Measurements from ENCODE around the gene IP6K3.

Gene IP6K3

DNA sequence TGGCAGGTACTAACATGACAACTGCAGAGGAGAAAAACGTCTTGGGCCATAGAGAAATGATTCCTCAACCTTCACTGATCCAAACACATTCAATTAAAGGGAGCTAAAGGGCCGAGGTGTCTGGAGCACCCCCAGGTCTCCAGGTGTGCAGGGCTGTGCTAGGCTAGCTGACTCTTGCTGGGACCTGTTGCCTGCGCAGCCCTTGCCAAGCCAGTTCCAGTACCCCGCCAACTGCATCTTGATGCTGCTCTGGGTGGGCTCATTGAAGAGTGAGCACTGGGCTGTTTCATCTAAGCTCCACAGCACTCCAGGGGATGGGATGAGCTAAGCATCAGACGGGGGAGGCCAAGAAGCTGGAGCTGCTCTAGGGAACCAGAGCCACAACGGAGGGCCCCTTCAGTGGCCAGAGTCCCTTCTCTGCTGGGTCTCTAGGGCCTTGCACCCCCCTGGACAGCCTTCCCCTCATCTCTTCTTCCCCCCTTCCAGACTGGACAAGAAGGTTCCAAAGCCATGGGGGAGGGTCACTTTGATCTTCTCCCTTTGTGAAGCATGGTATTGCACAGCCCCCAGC lies 26.3 kb upstream of the IP6K3 start:
- ChIA-PET POLR2A (no interaction called here), CTCF (interaction anchor here (0.7 to 10.1 kb wide), 10 partner anchors 8 to 382 kb away, joined by 3 to 82 read pairs (median 14); partner anchors contain the start of gene LEMD2)
- DNase-seq (ENCODE audit: extremely low spot score): no peak
- TF ChIP-seq, protein P1, sequence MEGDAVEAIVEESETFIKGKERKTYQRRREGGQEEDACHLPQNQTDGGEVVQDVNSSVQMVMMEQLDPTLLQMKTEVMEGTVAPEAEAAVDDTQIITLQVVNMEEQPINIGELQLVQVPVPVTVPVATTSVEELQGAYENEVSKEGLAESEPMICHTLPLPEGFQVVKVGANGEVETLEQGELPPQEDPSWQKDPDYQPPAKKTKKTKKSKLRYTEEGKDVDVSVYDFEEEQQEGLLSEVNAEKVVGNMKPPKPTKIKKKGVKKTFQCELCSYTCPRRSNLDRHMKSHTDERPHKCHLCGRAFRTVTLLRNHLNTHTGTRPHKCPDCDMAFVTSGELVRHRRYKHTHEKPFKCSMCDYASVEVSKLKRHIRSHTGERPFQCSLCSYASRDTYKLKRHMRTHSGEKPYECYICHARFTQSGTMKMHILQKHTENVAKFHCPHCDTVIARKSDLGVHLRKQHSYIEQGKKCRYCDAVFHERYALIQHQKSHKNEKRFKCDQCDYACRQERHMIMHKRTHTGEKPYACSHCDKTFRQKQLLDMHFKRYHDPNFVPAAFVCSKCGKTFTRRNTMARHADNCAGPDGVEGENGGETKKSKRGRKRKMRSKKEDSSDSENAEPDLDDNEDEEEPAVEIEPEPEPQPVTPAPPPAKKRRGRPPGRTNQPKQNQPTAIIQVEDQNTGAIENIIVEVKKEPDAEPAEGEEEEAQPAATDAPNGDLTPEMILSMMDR (IDR thresholded peaks at IDR 0.05; ENCODE audit: control extremely low read depth, extremely low read depth, low read depth, missing control alignments): no peak

DNA sequence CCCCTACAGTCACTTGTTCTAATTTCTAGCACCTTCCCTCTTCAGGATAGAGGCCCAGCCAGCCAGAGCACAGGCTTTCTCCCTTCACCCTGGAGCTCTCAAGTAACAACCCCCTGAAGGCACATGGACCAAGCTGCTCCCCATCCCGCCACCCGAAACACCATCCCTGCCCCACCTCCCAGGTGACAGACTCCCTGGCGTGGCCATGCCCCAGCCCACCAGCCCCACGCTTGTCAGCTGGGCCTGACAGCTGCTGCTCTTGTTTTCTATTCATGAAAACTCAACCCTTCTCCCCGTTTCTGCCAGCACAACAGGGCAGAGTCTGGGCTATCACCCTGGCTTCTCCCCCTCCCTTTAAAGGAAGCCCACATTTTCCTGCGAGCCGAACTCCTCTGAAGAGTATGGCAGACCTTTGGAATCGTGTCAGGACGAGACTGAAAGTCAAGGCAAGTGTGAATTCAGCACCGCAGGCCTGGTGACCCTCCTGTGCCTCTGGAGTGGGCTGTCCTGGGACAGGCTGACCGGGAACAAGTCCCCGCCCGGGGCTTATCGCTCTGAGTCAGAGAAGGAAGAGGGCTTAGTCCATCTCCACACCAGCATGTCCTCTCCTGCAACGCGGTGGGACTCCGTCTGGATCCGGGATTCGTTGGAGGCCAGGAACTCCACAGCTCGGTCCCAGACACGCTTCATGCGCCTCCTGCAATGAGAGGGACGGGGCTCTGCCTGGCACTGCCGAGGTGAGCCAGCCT lies 25.6 kb upstream of the IP6K3 start:
- ChIA-PET CTCF (interaction anchor here (0.7 to 10.1 kb wide), 32 partner anchors 9 to 418 kb away, joined by 3 to 82 read pairs (median 4); partner anchors contain the start of genes BAK1, GRM4, LEMD2 and UQCC2), POLR2A (no interaction called here)
- TF ChIP-seq, protein P1 (IDR thresholded peaks at IDR 0.05; ENCODE audit: control extremely low read depth, extremely low read depth, low read depth, missing control alignments): no peak
- no peak for DNase-seq (ENCODE audit: extremely low spot score)

DNA sequence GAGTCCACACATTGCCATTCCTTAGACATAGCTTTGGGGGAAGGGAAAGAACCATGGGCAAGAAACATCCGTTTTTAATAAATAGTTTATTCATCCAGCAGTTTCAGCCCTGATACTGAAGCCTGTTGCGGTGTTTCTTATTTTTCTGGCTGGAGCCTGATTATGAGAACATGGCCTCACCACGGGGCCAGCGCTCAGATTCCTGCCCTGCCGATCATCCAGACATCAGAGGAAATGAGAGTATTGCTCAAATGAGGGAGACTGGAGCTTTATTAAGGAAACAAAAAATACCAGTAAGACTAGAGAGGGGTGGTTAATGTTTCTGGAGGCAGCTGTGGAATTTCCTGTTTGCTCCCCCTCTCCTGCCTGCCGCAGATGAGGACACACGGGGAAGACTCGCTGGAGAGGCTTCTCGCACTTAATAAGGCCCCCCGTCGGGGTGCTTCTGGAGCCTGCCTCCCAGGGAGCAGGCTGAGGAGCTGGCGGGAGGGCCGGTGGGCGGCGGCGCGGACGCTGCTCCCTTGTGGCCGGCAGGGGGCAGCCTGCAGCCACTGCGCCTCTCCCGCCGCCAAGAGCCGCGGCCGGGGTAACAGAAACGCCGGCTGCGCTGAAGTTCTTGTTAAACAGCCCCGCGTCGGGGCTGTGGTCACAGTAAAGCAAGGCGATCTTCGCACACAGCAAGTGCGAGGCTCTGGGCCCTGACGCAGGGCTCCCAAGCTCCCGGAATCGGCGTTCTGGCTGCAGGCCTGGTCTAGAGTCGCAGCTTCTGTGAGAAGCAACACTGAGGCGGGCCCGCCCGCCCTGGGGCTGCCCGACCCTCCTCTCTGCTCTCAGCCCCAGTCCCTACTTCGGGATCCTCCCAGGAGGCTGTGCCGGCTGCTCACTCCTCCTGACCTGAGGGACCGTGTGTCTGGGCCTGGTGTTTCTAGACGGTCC lies 24.7 kb upstream of the IP6K3 start:
- peak; percentile 86 for DNase-seq (ENCODE audit: extremely low spot score)
- CTCF ChIA-PET: interaction anchor here (0.6 to 10.1 kb wide), 44 partner anchors 10 to 419 kb away, joined by 3 to 82 read pairs (median 3); partner anchors contain the start of genes BAK1, GRM4, LEMD2 and UQCC2
- POLR2A ChIA-PET: no interaction called here
- TF ChIP-seq, protein P1 (IDR thresholded peaks at IDR 0.05; ENCODE audit: control extremely low read depth, extremely low read depth, low read depth, missing control alignments): peak; percentile 91

DNA sequence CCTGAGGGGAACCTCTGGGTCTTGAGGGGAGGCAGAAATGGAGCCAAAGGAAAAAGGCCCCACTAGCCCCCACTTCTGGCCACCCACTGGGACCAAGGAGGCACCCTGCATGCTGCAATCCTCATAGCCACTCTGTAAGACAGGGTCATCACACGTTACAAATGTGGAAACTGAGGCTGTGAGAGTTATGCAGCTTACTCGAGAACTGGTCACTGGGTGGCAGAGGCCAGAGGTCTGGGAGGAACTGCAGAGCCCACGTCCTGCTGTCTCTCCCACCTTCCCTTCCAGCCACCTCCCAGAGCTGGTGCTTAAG lies 24.1 kb upstream of the IP6K3 start:
- TF ChIP-seq, protein P1 (IDR thresholded peaks at IDR 0.05; ENCODE audit: control extremely low read depth, extremely low read depth, low read depth, missing control alignments): no peak
- CTCF ChIA-PET: interaction anchor here (0.6 to 10.1 kb wide), 39 partner anchors 9 to 420 kb away, joined by 3 to 82 read pairs (median 4); partner anchors contain the start of genes BAK1, LEMD2 and UQCC2
- POLR2A ChIA-PET: no interaction called here
- DNase-seq (ENCODE audit: extremely low spot score): no peak

DNA sequence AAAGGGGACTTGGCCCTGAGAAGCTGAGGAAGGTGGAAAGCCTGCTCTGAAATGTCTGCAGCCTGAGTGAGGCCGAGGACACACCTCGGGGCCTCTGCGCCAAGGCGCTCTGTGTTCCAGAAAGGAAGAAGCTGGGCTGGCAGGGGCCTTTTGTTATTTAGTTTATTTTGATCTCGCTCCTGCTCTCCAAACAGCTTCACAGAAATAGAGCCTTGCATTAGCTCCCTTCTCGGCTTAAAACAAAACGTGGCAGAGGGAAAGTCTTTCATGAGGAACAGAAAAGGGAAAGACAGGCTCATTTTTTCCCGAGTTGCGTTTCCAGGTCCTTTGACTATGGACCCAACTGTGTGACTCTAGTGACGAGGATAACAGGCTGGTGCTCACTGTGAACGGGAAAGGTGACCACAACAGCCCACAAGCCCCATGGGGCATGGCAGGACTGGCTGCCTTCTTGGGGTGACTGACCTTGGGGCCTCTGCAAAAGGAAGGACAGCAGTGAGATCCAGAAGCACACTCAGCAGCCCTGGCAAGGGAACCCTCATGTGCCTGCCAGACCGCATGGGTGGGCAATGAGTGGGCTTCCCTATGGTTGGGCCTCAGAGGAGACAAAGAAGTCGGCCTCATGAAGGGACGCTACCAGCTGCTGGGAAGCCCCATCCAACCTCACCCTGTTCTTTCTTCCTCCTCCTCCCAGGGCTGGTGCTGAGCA lies 23.6 kb upstream of the IP6K3 start:
- no peak for DNase-seq (ENCODE audit: extremely low spot score)
- ChIA-PET POLR2A (no interaction called here), CTCF (interaction anchor here (0.8 to 10.1 kb wide), 24 partner anchors 9 to 388 kb away, joined by 3 to 82 read pairs (median 4); partner anchors contain the start of gene LEMD2)
- TF ChIP-seq, protein P1 (IDR thresholded peaks at IDR 0.05; ENCODE audit: control extremely low read depth, extremely low read depth, low read depth, missing control alignments): no peak
